ENCODE measurements around the gene SLC22A2.

SLC22A2 gene

DNA sequence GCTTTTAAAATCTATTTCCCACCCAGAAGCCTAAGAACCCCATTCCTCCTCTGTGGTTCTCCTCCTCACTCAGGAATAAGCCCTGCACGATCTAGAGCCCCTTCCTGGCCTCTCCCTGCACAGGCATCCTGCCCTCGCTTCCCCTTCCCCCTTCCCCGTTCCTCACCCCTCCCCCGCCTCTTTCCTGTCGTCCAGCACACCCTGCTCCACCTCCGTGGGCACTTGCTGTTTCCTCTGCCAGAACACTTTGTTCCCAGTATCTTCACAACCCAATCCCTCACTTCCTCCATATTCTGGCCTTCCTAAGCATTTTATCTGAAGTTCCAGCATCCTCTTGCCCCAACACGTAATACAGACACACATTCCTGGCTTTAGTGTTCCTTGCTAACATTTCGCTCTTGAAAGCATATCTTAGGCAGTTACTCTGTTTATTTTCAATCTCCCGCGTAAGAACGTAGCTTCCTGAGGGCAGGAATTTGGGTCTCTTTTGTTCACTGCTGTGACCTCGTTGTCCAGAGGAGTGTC is 20.2 kb upstream of the SLC22A2 start:
- TF ChIP-seq, protein P1, sequence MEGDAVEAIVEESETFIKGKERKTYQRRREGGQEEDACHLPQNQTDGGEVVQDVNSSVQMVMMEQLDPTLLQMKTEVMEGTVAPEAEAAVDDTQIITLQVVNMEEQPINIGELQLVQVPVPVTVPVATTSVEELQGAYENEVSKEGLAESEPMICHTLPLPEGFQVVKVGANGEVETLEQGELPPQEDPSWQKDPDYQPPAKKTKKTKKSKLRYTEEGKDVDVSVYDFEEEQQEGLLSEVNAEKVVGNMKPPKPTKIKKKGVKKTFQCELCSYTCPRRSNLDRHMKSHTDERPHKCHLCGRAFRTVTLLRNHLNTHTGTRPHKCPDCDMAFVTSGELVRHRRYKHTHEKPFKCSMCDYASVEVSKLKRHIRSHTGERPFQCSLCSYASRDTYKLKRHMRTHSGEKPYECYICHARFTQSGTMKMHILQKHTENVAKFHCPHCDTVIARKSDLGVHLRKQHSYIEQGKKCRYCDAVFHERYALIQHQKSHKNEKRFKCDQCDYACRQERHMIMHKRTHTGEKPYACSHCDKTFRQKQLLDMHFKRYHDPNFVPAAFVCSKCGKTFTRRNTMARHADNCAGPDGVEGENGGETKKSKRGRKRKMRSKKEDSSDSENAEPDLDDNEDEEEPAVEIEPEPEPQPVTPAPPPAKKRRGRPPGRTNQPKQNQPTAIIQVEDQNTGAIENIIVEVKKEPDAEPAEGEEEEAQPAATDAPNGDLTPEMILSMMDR (IDR thresholded peaks at IDR 0.05; ENCODE audit: low read depth, low read length), result no peak
- no peak overlapping the region for H3K4me3 ChIP-seq (ENCODE audit: low read depth, low read length)

DNA sequence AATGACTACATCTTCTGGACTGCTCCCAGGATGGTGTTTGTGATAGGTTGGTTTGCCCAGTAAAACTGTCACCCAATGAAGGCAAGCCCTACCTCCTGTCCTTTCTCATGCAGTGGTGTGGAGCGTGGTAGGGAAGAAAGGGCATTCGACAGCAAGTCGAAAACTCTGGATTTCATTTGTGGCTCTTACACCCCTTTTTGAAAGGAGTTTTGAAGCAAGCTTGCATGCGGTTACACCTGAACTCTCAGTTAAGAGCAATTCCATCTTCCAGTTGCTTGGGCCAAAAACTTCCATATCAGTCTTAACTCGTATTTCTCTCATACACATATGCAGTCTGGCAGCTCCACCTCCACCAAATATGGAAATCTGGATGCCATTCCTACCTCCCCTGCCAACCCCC is 19.7 kb upstream of the SLC22A2 start:
- no peak overlapping the region for H3K4me3 ChIP-seq (ENCODE audit: low read depth, low read length)
- TF ChIP-seq, protein P1 (IDR thresholded peaks at IDR 0.05; ENCODE audit: low read depth, low read length), result no peak

DNA sequence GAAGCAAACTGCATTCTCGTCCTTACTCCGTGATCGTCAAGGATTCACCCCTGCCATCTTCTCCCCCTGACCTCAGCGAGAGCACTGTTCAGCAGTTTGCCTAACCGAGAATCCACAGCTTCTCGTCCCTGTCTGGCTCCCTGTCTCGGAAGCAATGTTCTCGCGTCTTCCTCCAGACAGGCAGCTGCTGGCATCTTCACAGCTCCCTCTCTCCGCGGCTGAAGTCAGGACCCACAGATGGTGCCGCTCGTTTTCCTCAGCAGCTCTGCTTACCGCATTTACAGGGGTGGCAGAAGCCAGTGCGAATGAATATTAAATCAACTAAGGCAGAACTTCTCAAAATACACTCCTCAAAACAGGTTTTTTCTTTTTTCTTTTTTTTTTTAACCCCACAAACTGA is 18.9 kb upstream of the SLC22A2 start:
- TF ChIP-seq, protein P1 (IDR thresholded peaks at IDR 0.05; ENCODE audit: low read depth, low read length), result no peak
- H3K4me3 ChIP-seq (ENCODE audit: low read depth, low read length), result no peak overlapping the region

DNA sequence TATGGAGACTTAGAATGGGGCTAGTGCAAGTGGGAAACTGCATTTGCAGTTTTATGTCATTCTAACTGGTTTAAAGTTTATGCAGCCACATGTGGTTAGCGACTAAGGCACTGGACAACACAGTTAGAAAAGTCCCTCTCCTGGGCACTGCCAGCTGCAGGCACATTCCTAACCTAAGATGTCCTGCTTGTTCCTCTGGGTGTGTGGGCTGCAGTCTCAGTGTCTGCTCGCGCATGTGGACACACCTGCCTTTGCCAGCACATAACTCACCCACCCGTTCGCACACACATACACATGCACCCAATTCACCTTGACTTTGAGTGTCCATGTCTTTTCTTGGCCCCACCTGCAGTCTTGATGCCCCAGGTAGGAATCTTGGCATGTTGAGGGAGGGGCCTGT is 18.5 kb upstream of the SLC22A2 start:
- H3K4me3 ChIP-seq (ENCODE audit: low read depth, low read length), result no peak overlapping the region
- TF ChIP-seq, protein P1 (IDR thresholded peaks at IDR 0.05; ENCODE audit: low read depth, low read length), result no peak

DNA sequence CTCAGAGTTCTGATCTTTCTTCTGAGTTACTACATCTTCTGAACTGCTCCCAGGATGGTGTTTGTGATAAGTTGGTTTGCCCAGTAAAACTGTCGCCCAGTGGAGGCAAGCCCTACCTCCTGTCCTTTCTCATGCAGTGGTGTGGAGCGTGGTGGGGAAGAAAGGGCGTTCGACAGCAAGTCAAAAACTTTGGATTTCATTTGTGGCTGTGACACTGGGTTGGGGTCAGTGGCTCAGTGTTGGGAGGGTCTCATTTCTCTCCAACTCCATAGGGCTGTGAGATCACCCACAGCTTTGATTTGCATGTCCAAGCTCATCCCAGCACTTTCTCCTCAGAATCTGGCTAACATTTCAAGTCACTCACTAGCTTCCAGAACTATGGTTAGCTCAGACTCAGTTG is 17.5 kb upstream of the SLC22A2 start:
- no peak overlapping the region for H3K4me3 ChIP-seq (ENCODE audit: low read depth, low read length)
- TF ChIP-seq, protein P1 (IDR thresholded peaks at IDR 0.05; ENCODE audit: low read depth, low read length), result no peak

DNA sequence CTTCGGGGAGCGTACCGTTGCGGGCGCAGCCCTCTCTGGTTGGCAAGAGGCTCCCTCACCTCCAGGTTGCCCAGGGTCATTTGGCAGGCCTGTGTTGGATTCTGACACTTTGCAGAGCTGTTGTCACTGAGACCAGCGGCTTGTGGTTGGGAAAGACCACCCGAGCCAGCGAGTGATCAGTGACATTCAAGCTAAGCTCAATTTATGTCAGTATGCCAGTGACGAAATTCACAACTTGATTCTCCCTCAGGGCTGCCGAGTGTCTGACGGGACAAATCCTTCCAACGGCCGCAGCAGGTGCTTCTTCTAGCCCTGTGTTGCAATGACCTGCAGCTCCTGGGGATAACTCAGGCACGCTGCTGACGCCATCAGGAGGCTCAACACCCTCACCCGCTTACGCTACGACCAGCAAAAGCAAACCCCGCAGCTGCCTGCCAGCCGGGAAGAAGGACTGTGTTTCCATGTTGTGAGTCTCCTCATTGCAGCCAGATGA is 16.9 kb upstream of the SLC22A2 start:
- TF ChIP-seq, protein P1 (IDR thresholded peaks at IDR 0.05; ENCODE audit: low read depth, low read length), result no peak
- no peak overlapping the region for H3K4me3 ChIP-seq (ENCODE audit: low read depth, low read length)

DNA sequence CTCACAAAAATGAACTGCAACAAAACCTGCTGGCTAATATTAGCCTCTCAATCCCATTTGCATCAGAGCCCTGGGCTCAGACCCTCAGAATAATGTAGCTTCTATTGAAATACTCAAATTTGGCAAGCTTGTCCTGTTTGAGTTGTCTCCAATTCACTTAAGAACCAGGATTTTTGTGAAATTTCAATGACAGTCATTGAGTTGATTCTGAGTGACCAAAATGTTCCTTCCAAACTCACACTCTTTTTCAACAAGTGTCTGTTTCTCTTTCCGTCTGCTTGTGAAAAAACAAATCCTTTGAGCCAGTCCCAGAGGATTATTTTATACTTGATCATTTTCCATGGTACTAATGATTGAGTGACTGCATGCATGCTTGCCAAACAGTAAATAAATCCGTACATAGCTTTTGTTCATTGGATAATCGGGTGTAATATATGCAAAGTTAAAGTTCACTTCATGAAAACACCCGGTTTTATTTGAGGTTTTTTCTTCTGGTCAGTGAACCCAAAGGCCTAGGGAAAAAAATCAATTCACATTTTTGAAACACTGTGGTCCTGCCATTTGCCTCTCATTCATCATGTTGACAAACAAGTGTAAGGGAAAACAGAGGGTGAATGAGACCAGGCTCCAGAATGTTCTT is 16.4 kb upstream of the SLC22A2 start:
- TF ChIP-seq, protein P1 (IDR thresholded peaks at IDR 0.05; ENCODE audit: low read depth, low read length), result no peak
- no peak overlapping the region for H3K4me3 ChIP-seq (ENCODE audit: low read depth, low read length)
